ENCODE results near the gene SPECC1. TPM values are rescaled to one million over a fixed set of nuclear protein-coding genes. Genes with fewer than 3 reads are reported as not detected.

The SPECC1 gene
- polyA plus RNA-seq, 3 donors = 5.0 to 11.5 (median 8.2) TPM

DNA sequence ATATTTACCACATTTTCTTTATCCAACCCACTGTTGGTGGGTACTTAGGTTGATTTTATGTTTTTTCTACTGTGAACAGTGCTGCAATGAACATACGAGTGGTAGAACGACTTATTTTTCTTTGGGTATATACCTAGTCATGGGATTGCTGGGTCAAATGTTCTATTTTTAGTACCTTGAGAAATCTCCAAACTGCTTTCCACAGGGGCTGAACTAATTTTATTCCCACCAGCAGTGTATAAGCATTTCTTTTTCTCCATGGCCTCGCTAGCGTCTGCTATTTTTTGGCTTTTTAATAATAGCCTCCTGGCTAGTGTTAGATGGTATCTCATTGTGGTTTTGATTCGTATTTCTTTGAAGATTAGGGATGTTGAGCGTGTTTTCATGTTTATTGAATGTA is 255.8 kb downstream of the SPECC1 start:
- H3K27ac ChIP-seq (ENCODE audit: low read depth, low read length) = no peak overlapping the region
- WGBS, 3 donors = 82 to 89% (median 83%) methylated on average over 6 of the region's 6 CpGs

DNA sequence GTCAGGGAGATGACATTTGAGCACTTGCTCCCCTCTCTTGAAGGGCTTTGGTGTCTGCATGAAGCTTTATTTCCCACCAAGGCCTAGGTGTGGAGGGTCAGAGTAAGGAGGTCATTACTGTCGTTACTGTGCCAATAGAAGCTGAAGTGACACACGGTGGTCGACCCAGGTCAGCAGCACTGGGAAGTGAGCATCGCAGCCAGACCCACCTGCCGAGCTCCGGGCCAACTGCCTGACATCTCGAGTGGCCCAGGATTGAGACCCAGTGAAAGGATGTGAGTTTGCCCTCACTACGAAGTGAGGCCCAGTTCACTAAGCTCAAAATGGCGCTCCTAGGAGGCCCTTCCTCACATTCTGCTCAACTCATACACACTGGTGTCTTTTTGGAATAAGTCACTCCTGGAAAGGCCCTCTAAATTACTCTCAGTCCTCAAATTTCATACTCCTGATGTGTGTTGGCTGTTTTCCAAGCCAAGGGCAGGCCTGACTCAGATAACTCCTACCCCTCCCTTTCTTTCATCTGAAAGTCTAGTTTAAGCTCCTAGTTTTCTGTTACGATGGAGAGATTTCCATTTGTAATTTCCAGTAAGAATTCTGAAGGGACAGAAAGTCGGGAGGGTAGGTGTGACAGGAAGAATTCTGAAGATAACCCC is 257.8 kb downstream of the SPECC1 start:
- no peak overlapping the region for H3K27ac ChIP-seq (ENCODE audit: low read depth, low read length)
- 84 to 89% (median 86%) methylated on average over 11 of the region's 11 CpGs for WGBS, 3 donors

DNA sequence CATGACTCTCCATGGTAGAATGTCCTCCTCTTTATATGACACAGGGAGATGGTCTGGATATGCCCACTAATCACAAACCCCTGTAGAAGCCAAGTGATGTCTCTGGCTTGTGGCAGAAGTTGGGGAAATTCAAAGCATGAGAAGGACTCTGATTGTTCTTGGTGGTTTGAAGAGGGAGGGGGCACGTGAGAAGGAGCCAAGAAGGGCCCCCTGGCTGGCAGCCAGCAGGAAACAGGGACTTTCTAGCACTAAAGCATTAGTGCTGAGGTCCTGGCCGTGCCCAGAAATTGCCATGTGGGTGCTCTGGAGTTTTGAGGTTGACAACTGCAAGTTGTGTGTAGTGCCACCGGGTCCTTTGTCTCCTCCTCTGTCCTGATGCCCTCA is 258.3 kb downstream of the SPECC1 start:
- 21 to 54% (median 26%) methylated on average over 3 of the region's 3 CpGs for WGBS, 3 donors
- H3K27ac ChIP-seq (ENCODE audit: low read depth, low read length) = no peak overlapping the region

DNA sequence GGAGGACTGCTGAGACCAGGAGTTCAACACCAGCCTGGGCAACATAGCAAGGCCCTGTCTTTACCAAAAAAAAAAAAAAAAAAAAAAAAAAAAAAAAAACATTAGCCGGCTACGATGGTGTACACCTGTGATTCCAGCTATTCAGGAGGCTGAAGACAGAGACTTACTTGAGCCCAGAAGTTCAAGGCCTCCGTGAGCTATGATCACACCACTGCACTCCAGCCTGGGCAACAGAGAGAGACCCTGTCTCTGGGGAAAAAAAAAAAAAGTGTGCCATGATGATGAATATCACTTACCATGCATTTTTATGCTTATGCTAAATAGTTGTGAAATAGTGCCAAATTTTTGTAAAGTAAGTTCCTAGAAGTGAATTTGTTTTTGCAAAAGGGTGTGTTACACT is 261.2 kb downstream of the SPECC1 start:
- WGBS, 3 donors = 91 to 100% (median 96%) methylated on average over 3 of the region's 3 CpGs
- H3K27ac ChIP-seq (ENCODE audit: low read depth, low read length) = no peak overlapping the region

DNA sequence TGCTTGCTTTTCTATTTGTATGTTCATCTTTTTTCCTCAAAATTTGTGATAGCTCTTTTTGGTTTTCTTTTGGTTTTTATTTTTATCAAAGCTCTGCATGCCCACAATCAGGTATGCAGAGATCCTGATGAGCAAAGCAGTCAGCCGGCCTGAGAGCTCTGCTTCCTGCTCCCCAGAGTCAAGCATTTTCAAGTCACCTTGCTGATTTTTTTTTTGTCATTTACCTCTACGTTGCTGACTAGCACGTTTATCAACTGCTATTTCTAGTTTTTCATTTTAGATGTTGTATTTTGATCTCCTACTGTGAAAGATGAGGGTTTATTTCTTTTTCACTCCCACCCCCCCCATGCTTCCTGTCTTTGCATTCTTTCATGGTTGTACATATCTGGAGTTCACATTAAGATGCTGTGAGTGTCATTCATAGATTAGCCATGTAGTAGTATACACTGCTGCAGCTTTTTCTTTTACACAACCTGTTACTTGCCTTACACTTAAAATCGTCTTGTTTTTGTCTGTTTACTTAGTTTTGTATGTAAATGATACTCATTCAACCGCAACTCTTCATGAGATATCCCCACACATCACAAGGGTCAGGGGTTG is 262.0 kb downstream of the SPECC1 start:
- no peak overlapping the region for H3K27ac ChIP-seq (ENCODE audit: low read depth, low read length)
- 68 to 76% (median 73%) methylated on average over 5 of the region's 5 CpGs for WGBS, 3 donors

DNA sequence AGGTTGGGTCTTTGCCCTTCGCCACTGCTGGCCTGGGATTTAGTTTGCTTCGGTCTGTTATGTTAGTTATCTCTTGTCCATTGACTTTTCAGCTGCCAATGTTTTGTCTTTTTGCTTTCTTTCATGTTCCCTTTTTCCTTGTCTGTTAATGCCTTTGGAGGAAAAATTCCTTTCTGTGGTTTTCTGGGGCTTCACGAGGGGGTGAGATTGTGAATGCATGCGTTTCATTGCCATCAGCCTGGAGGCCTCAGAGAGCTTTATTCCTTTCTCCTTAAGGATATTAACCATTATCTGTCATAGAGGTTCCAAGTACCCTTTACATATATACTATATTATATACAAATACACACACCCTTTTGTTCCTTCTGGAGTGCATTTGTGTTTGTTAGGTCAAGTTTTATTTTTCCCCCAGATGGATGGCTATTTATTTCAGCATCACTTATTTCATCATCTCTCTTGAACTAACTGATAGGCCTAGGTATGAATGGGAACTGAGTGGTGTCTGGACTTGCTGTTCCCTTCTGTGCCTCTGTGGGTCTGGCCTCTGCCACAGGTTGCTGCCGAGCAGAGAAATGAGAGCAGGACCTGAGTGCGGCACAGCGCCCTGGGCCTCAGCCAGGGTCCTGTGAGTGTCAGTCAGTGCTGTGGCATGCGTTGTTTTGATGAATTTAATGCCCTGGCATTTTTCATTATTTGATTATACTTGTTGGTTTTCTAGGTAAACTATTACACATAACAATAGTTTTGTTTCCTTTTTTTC is 264.8 kb downstream of the SPECC1 start:
- H3K27ac ChIP-seq (ENCODE audit: low read depth, low read length) = no peak overlapping the region
- 76 to 84% (median 81%) methylated on average over 8 of the region's 8 CpGs for WGBS, 3 donors

DNA sequence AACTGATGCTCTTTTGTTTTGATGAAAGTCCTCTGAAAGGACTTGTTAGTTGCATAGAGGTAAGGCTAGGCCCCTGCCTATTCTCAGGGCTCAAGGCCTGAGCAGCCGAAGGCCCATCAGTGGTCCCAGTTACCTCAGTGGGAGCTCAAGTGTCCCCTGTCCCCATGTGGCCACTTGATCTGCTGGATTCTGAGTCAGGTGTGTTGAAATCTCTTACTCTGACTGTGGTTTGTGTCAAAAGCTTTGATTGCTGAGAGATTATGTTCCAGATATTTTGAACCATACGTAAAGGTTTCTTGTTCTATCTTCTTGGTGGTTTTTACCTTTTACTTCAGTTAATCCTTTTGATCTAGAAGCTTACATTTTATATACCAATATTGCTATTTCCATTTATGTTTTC is 266.5 kb downstream of the SPECC1 start:
- H3K27ac ChIP-seq (ENCODE audit: low read depth, low read length) = no peak overlapping the region
- WGBS, 3 donors = 94 to 98% (median 96%) methylated on average over 2 of the region's 2 CpGs

DNA sequence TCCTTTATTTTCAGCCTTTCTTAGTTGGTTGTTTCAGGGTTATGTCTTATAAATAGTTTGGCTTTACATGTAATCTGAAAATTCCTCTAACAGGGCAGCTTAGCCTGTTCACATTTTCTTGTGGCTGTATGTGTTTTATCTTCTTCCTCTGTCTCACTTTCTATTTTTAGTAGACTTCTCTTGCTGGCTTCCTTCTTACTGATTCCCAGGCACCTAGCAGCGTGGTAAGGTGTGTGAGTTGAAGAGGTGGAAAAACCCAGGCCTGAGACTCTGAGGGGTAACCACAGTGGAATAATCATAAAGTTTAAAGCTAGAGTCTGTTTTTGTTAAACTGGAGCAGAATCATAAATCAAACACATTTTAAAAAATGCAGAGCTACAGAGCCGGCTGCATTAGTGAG is 267.3 kb downstream of the SPECC1 start:
- H3K27ac ChIP-seq (ENCODE audit: low read depth, low read length) = no peak overlapping the region
- 61 to 83% (median 61%) methylated on average over 2 of the region's 2 CpGs for WGBS, 3 donors

DNA sequence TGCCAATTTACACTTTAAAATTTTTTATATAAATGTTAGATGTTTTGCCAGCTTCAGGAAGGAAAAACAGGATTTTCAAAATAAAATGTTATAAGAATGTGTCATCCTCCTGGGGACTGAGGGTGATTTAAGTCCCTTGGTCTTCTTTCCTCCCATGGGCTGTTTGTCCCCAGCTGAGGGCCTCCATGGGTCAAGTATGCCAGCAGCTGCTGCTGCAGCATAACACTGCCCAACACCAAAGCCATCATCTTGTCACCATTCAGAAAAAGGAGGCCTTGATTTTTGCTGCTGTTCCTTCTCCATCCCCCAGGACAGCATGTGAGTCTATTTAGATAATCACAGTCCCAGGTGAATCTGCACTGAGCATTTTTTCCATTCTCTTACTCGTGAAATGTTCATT is 269.6 kb downstream of the SPECC1 start:
- 72 to 78% (median 73%) methylated on average over 1 of the region's 1 CpG for WGBS, 3 donors
- H3K27ac ChIP-seq (ENCODE audit: low read depth, low read length) = no peak overlapping the region

DNA sequence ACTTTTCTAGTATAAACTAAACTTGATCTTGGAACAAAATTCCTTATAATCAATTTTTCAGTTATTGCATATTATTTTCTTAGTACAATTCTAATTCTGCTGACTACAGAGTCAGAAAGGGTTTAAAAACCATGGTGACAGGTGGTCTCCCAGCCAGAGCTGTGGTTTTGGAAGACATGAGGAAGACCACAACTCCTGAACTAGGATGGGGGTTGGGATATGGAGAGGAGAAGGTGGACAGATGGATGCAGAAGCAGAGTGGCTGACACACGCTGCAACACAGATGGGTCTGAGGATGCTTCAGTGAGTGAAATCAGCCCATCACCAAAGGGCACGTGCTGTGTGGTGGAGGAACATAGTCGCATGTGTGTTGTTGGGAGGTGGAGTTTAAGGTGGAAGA is 270.5 kb downstream of the SPECC1 start:
- WGBS, 3 donors = 91 to 93% (median 91%) methylated on average over 3 of the region's 3 CpGs
- no peak overlapping the region for H3K27ac ChIP-seq (ENCODE audit: low read depth, low read length)

DNA sequence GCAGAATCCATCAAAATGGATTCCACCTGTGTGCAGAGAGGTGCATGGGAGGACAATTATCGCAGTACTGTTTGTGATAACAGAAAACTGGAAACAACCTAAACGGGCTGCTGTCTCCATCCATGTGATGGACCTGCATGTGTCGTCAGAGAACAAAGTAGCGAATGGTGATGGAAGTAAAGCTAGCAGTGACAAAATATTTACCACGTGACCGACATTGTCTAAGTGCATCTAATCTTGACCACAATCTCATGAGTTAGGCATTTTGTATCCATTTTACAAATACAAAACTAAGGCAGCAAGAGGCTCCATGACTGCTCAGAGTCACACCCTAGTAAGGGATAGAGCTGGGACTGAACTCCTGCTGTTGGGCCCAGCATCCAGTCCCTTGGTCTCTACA is 270.9 kb downstream of the SPECC1 start:
- H3K27ac ChIP-seq (ENCODE audit: low read depth, low read length) = no peak overlapping the region
- 93 to 95% (median 94%) methylated on average over 6 of the region's 6 CpGs for WGBS, 3 donors

DNA sequence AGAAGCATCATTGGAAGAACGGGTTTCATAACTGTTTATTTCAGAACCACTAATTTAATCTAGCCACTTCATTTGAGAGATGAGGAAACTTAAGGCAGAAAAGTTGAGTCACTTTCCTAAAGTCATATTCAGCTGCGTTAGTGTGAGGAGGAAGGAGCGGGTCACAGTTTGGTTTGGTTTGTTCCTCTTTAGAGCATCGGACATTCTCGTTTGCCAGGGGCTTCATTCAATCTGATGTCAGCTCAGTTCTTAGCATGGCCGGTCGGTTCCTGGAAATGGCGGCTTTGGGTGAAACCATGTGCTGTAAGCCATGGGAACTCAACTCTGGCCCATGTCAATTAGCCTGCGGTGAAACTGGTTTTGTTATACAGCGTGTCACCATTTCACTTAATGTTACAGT is 271.7 kb downstream of the SPECC1 start:
- no peak overlapping the region for H3K27ac ChIP-seq (ENCODE audit: low read depth, low read length)
- 70 to 93% (median 76%) methylated on average over 10 of the region's 10 CpGs for WGBS, 3 donors

DNA sequence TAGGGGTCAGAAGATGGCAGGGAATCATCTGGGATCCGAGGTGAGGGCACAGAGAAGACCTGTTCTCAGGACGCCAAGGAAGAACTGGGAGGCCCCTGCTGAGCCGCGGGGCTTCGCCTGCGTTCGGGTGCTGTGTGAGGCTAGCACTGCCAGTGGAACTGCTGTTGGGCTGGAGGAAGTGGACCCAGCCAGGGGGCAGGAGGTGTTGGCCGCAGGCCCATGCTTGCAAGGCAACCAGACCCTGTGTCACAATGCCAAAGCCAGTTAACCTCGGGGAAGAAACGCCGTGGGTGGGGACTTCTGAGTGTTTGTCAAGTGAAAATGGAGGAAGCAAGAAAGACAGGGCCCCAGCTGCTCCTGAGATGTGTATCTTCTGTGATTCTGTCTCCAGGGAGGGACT is 272.7 kb downstream of the SPECC1 start:
- 37 to 75% (median 44%) methylated on average over 11 of the region's 11 CpGs for WGBS, 3 donors
- no peak overlapping the region for H3K27ac ChIP-seq (ENCODE audit: low read depth, low read length)

DNA sequence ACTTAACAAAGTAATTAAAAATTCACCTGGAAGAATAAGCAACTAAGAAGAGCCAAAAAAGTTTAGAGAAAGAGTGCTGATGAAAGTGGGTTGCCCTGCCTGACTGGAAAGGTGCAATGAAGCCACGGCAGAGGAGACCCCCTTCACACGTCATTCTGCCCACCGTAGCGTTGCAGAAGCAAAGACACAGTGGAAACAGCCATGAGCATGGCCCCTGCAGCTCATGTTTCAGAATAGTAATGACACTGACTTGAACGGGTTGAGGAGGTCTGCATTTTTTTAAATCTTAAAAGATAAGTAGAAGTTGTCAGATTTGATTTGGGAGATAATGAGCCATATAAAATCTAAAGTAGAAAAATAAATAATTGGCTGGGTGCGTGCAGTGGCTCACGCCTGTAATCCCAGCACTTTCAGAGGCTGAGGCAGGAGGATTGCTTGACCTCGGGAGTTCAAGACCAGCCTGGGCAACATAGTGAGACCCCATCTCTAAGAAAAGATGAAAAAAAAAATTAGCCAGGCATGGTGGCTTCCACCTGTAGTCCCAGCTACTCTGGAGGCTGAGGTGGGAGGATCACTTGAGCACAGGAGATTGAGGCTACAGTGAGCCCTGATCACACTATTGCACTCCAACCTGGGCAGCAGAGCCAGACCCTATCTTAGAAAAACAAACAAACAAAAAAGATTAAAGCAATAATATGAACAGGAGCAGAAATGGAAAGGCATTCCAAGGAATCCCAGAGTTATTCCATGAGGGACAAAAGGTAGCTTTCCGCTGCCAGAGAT is 273.6 kb downstream of the SPECC1 start:
- H3K27ac ChIP-seq (ENCODE audit: low read depth, low read length) = no peak overlapping the region
- WGBS, 3 donors = 87 to 90% (median 90%) methylated on average over 9 of the region's 9 CpGs

DNA sequence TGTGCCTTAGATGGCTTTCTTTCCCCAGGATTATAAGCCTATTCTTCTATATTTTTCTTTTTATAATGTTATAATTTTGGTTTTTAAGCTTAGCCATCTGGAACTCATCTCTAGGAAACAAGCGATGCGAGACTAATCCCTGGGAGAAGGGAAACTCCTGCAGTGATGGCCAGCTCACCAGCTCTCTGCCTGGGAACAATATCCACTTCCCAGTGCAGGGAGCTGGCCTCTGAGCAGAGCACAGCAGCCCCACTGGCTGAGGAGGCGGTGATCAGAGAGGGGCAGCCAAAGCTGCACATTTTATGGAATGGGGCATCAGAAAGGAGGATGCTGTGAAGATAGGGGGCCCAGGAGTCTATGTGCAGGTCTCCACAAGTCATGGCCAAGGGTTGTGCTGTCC is 274.9 kb downstream of the SPECC1 start:
- H3K27ac ChIP-seq (ENCODE audit: low read depth, low read length) = no peak overlapping the region
- WGBS, 3 donors = 76 to 83% (median 79%) methylated on average over 3 of the region's 3 CpGs

DNA sequence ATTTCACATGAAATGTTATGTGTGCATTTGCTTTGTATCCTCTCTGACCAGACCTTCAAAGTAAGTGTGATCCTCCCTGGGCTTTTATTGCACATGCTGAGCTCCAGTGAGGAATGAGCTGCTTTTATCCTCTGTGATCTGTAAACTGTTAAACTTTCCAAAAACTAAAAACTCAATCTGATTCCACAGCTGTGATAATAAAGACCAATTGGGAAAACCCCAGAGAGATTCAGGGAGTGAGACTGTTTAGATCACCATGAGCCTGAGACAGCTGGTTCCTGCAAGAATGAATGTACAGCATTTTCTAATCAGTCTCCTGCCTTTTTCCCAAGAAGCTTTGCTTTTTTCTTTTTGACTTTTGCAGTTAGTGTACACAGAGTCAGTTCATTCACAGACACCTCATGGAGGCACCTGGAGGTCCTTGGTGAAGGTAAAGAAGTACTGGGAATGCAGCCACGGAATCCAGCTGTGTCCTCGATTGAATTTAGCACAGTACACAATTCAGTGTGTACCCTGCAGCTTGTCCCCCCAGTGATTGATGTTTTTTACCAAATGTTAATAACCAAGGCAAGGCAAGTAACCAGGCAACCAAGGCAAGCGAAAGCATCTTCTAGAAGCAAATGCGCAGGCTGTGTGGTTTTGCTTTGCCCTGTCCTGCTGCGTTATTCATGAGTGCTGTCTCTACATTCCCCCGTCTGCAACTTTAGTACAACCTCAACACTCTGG is 275.6 kb downstream of the SPECC1 start:
- H3K27ac ChIP-seq (ENCODE audit: low read depth, low read length) = no peak overlapping the region
- 69 to 91% (median 90%) methylated on average over 6 of the region's 6 CpGs for WGBS, 3 donors

DNA sequence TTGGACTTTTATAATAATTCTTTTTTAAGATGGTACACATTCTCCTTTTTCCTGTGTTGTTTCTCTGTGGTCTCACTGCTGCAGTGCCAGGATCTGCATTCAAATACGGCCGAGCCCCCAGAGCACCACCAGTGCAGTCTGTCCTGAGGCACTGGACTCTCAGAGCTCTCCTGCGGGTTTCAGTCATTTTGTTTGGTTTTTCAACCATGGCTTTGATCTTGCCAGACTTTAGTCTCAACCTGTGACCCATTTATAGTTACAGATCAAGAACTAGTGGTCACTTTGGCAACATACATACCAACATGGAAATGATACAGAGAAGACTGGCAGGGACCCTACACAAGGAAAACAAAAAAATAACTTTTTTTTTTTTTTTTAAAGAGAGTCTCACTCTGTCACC is 280.8 kb downstream of the SPECC1 start:
- 92 to 95% (median 94%) methylated on average over 3 of the region's 3 CpGs for WGBS, 3 donors

DNA sequence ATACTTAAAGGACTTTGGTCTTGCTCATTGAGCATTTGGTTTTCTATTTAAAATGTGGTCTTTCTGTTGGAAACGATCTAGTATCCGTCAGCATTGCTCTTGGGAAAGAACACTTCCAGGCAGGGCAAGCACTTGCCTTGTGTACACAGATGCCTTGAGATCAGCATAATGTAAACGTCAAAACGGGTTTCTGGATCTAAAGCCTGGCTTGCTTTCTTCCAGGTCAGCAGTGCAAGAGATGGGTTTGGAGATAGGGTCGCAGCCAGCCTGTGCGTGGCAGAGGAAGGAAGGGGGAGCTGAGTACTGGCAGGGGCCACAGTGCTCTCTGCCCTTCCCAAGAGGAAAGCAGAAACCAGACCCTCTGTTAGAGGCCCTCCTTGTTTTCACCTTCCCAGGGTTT is 282.7 kb downstream of the SPECC1 start:
- 45 to 62% (median 60%) methylated on average over 6 of the region's 6 CpGs for whole genome bisulfite sequencing, 3 donors

More for the DNA sequence above, 280.8 kb downstream of the SPECC1 start:
- no peak overlapping the region for H3K27ac ChIP-seq (ENCODE audit: low read depth, low read length)

More for the DNA sequence above, 282.7 kb downstream of the SPECC1 start:
- no peak overlapping the region for H3K27ac ChIP-seq (ENCODE audit: low read depth, low read length)

All from adipose tissue (tissue), 3 donors.